ENCODE measurements around the gene TUBGCP2.

DNA sequence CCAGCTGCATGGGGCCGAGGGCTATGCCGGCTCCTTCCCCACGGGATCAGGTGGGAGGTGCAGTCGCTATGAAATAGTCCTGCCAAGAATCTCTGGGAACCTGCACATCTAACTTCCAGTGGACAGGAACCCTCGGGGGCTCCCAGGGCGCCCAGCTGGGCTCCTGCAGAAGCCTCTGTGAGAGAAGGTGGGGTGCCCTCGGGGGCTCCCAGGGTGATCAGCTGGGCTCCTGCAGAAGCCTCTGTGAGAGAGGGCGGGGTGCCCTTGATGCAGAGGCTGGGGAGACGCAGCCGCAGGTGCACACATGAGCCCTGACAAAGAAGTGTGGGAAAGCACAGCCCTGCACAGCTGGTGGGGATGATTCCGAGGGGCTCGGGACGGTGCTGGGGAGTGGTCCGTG is 65.1 kb downstream of the TUBGCP2 start:
- TF ChIP-seq CTCF (IDR thresholded peaks at IDR 0.05; ENCODE audit: low read depth, low read length, poor library complexity, severe bottlenecking) (no peak), EZH2phosphoT487 (IDR thresholded peaks at IDR 0.05; ENCODE audit: borderline replicate concordance, low read length) (no peak)
